Measurements from ENCODE around the gene RIN2.

The RIN2 gene

GRCh38 chr20:19758133-19758500, at the start of gene RIN2:
TSS of gene RIN2 (plus strand) at chr20:19758258. CDS start at chr20:19889602, 131,344 bp downstream.
- no peak for DNase-seq (ENCODE audit: low spot score)

GRCh38 chr20:19709635-19710335, 48.3 kb upstream of the RIN2 start:
- DNase-seq (ENCODE audit: low spot score), result no peak

GRCh38 chr20:19710336-19711120, 47.5 kb upstream of the RIN2 start:
- DNase-seq (ENCODE audit: low spot score), result no peak

GRCh38 chr20:19711126-19711525, 46.9 kb upstream of the RIN2 start:
- no peak for DNase-seq (ENCODE audit: low spot score)

GRCh38 chr20:19712721-19713260, 45.3 kb upstream of the RIN2 start:
- DNase-seq (ENCODE audit: low spot score), result no peak

GRCh38 chr20:19713822-19714578, 44.1 kb upstream of the RIN2 start:
- DNase-seq (ENCODE audit: low spot score), result no peak

GRCh38 chr20:19714579-19714840, 43.5 kb upstream of the RIN2 start:
- no peak for DNase-seq (ENCODE audit: low spot score)

GRCh38 chr20:19715986-19716385, 42.1 kb upstream of the RIN2 start:
- no peak for DNase-seq (ENCODE audit: low spot score)

GRCh38 chr20:19718880-19719279, 39.2 kb upstream of the RIN2 start:
- no peak for DNase-seq (ENCODE audit: low spot score)

GRCh38 chr20:19720991-19721390, 37.1 kb upstream of the RIN2 start:
- DNase-seq (ENCODE audit: low spot score), result no peak

- DNase-seq (ENCODE audit: low spot score), result no peak
These were observed 35.0 kb upstream of the RIN2 start for GRCh38 chr20:19723051-19723450.

- DNase-seq (ENCODE audit: low spot score), result no peak
These were observed 34.1 kb upstream of the RIN2 start for GRCh38 chr20:19723813-19724430.

- no peak for DNase-seq (ENCODE audit: low spot score)
These were observed 32.7 kb upstream of the RIN2 start for GRCh38 chr20:19725373-19725772.

GRCh38 chr20:19725814-19726525, 32.1 kb upstream of the RIN2 start:
- peak; percentile 24 for DNase-seq (ENCODE audit: low spot score)

GRCh38 chr20:19727251-19727847, 30.7 kb upstream of the RIN2 start:
- DNase-seq (ENCODE audit: low spot score), result no peak

GRCh38 chr20:19729672-19730071, 28.4 kb upstream of the RIN2 start:
- DNase-seq (ENCODE audit: low spot score), result no peak

- DNase-seq (ENCODE audit: low spot score), result no peak
These were observed 27.4 kb upstream of the RIN2 start for GRCh38 chr20:19730706-19731105.

GRCh38 chr20:19734811-19735210, 23.2 kb upstream of the RIN2 start:
- DNase-seq (ENCODE audit: low spot score), result no peak

GRCh38 chr20:19735446-19735845, 22.6 kb upstream of the RIN2 start:
- DNase-seq (ENCODE audit: low spot score), result peak; percentile 84

- peak; percentile 66 for DNase-seq (ENCODE audit: low spot score)
These were observed 21.0 kb upstream of the RIN2 start for GRCh38 chr20:19737025-19737424.

GRCh38 chr20:19738951-19739350, 19.1 kb upstream of the RIN2 start:
- DNase-seq (ENCODE audit: low spot score), result no peak
